HepG2 (cell line): ENCODE results near the gene ELP5. TPM values are rescaled to one million over a fixed set of nuclear protein-coding genes. Genes with fewer than 3 reads are reported as not detected.
A peak's percentile ranks its signal among the peaks of the same experiment; 100 is the strongest.

Source experiments
- CBFB ChIP-seq: sonication (generic); formaldehyde crosslinking; IDR thresholded peaks from 2 replicates; pipeline ENCODE4 v1.4.0; 2020; ENCODE audit warnings: missing genetic modification reagents
- ERF ChIP-seq: IDR thresholded peaks from 2 replicates; pipeline ENCODE4 v1.6.1; 2018; ENCODE audit warnings: missing biosample characterization, missing genetic modification reagents
- HDAC2 ChIP-seq: sonication (generic); formaldehyde crosslinking; IDR thresholded peaks from 2 replicates; pipeline ENCODE4 v1.4.0; 2020; ENCODE audit warnings: missing genetic modification reagents
- MAFK ChIP-seq, 2 experiments: IDR thresholded peaks in 1 of 2; conservative IDR thresholded peaks in 1 of 2; 2 replicates each; pipeline ENCODE4 v1.6.1; 2011; ENCODE audit warnings: improper control_type of control experiment in 2 of 2, low read length in 2 of 2
- SRY ChIP-seq: sonication (generic); formaldehyde crosslinking; IDR thresholded peaks from 2 replicates; pipeline ENCODE4 v1.8.0; 2022; ENCODE audit warnings: mild to moderate bottlenecking, missing genetic modification reagents
- ZFP1 ChIP-seq: IDR thresholded peaks from 2 replicates; pipeline ENCODE4 v1.6.1; 2016
- ZKSCAN5 ChIP-seq: sonication (generic); formaldehyde crosslinking; IDR thresholded peaks from 2 replicates; pipeline ENCODE4 v1.5.1; 2020; ENCODE audit warnings: mild to moderate bottlenecking, missing genetic modification reagents
- ZNF121 ChIP-seq: sonication (generic); formaldehyde crosslinking; IDR thresholded peaks from 2 replicates; pipeline ENCODE4 v1.5.0; 2020; ENCODE audit warnings: mild to moderate bottlenecking, missing genetic modification reagents
- ZNF431 ChIP-seq: sonication (generic); formaldehyde crosslinking; IDR thresholded peaks from 2 replicates; pipeline ENCODE4 v1.9.0; 2022; ENCODE audit warnings: missing genetic modification reagents, low read depth, mild to moderate bottlenecking, borderline replicate concordance
- ZNF607 ChIP-seq: sonication (generic); formaldehyde crosslinking; IDR thresholded peaks from 2 replicates; pipeline ENCODE4 v1.5.1; 2020; ENCODE audit warnings: missing genetic modification reagents, mild to moderate bottlenecking, borderline replicate concordance
- polyA plus RNA-seq, 8 experiments: library from polyadenylated mRNA; depleted of rRNA in 3 of 8; stranded (reverse) in 7 of 8; unstranded in 1 of 8; fragments of >200 nt; fragmentation: Illumina TruSeq in 4 of 8; extraction: Trizol in 4 of 8; gene quantifications; 2 replicates each; pipeline versions ENCODE4 v1.2.1 to v1.2.3, GENCODE V29; 2011 to 2016; ENCODE audit warnings: low read depth in 4 of 8, missing spikeins in 1 of 8, mixed read lengths in 1 of 8; ENCODE audit not compliant: insufficient read depth in 1 of 8
- total RNA-seq, 5 experiments: library from RNA; depleted of rRNA; stranded (reverse); fragments of >200 nt; fragmentation: Illumina TruSeq; extraction: Trizol; gene quantifications; 2 replicates each; pipeline ENCODE4 v1.2.3, GENCODE V29; 2016; ENCODE audit warnings: low read depth in 1 of 5
- TF ChIP-seq, protein P1 (sequence below): IDR thresholded peaks from 2 replicates; pipeline ENCODE4 v1.6.1; 2016; ENCODE audit warnings: low read depth, missing genetic modification reagents, missing compliant biosample characterization
- TF ChIP-seq, protein P2 (sequence below): IDR thresholded peaks from 2 replicates; pipeline ENCODE4 v1.6.1; 2016; ENCODE audit warnings: missing biosample characterization, missing genetic modification reagents, low read depth
- TF ChIP-seq, protein P3 (sequence below): sonication (generic); formaldehyde crosslinking; IDR thresholded peaks from 2 replicates; pipeline ENCODE4 v1.8.0; 2022; ENCODE audit warnings: missing genetic modification reagents, mild to moderate bottlenecking, borderline replicate concordance
- TF ChIP-seq, protein P4 (sequence below): sonication (generic); formaldehyde crosslinking; IDR thresholded peaks from 2 replicates; pipeline ENCODE4 v1.5.0; 2020; ENCODE audit warnings: mild to moderate bottlenecking, missing genetic modification reagents
- TF ChIP-seq, protein P5 (sequence below): sonication (generic); formaldehyde crosslinking; IDR thresholded peaks from 2 replicates; pipeline ENCODE4 v1.5.0; 2020; ENCODE audit warnings: mild to moderate bottlenecking, missing genetic modification reagents

ELP5 gene
- total and polyA plus RNA-seq, 2 of the 13 experiments (the other 11 are each of a cell fraction or from before 2014, with no cell fraction given) = 67.6 to 69.8 TPM

DNA sequence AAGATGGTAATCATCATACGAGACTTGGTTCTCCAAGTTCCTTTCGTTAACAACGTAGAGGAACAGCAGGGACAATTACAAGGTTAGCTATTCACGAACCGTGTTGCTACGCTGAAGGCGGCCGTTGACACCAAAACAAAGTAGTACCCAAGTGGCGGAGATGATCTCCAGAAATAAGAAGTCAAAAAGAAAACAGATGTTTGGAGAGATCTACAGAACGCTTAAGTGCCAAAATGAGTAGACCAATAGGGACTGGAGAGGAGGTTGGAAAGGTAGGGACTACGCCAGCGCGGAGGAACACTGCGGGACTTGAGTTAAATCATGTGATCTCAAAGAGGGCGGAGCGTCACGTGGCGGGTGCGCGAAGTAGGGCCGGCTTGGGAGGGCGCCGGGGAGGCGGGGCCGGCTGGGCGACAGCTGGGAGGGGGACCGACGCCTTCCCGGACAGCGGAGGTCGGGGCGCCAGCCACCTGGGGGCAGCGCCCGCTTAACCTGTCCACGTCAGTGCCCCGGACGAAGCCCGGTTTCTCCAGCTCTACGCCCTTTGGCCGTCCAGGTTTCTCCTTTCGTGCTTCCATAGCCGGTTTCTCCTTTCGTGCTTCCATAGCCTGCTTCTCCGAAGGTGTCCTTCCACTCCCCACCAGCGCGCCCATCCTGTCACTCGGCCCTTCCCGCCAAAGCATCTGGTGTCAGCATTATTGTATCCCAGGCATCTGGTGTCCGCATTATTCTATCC, 9.1 kb upstream of the ELP5 start (continued):
- TF ChIP-seq, protein P1, sequence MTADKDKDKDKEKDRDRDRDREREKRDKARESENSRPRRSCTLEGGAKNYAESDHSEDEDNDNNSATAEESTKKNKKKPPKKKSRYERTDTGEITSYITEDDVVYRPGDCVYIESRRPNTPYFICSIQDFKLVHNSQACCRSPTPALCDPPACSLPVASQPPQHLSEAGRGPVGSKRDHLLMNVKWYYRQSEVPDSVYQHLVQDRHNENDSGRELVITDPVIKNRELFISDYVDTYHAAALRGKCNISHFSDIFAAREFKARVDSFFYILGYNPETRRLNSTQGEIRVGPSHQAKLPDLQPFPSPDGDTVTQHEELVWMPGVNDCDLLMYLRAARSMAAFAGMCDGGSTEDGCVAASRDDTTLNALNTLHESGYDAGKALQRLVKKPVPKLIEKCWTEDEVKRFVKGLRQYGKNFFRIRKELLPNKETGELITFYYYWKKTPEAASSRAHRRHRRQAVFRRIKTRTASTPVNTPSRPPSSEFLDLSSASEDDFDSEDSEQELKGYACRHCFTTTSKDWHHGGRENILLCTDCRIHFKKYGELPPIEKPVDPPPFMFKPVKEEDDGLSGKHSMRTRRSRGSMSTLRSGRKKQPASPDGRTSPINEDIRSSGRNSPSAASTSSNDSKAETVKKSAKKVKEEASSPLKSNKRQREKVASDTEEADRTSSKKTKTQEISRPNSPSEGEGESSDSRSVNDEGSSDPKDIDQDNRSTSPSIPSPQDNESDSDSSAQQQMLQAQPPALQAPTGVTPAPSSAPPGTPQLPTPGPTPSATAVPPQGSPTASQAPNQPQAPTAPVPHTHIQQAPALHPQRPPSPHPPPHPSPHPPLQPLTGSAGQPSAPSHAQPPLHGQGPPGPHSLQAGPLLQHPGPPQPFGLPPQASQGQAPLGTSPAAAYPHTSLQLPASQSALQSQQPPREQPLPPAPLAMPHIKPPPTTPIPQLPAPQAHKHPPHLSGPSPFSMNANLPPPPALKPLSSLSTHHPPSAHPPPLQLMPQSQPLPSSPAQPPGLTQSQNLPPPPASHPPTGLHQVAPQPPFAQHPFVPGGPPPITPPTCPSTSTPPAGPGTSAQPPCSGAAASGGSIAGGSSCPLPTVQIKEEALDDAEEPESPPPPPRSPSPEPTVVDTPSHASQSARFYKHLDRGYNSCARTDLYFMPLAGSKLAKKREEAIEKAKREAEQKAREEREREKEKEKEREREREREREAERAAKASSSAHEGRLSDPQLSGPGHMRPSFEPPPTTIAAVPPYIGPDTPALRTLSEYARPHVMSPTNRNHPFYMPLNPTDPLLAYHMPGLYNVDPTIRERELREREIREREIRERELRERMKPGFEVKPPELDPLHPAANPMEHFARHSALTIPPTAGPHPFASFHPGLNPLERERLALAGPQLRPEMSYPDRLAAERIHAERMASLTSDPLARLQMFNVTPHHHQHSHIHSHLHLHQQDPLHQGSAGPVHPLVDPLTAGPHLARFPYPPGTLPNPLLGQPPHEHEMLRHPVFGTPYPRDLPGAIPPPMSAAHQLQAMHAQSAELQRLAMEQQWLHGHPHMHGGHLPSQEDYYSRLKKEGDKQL (CRISPR knock-in tag) = 0 out of 2 replicates have a peak, but pooled peaks have one; percentile 48
- peak; percentile 76 for TF ChIP-seq CBFB (CRISPR knock-in tag)
- peak; percentile 52; the same call in 1 of the 2 replicates for TF ChIP-seq SRY (CRISPR knock-in tag)
- no peak for TF ChIP-seq ZNF607 (CRISPR knock-in tag)
- peak; percentile 60 for TF ChIP-seq ERF (CRISPR knock-in tag)
- TF ChIP-seq, protein P2, sequence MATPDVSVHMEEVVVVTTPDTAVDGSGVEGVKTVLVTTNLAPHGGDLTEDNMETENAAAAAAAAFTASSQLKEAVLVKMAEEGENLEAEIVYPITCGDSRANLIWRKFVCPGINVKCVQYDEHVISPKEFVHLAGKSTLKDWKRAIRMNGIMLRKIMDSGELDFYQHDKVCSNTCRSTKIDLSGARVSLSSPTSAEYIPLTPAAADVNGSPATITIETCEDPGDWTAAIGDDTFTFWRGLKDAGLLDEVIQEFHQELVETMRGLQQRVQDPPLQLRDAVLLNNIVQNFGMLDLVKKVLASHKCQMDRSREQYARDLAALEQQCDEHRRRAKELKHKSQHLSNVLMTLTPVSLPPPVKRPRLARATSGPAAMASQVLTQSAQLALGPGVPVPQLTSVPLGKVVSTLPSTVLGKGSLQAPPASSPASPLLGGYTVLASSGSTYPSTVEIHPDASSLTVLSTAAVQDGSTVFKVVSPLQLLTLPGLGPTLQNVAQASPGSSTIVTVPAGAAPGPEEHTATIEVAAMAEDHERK = peak; percentile 77
- TF ChIP-seq, protein P3, sequence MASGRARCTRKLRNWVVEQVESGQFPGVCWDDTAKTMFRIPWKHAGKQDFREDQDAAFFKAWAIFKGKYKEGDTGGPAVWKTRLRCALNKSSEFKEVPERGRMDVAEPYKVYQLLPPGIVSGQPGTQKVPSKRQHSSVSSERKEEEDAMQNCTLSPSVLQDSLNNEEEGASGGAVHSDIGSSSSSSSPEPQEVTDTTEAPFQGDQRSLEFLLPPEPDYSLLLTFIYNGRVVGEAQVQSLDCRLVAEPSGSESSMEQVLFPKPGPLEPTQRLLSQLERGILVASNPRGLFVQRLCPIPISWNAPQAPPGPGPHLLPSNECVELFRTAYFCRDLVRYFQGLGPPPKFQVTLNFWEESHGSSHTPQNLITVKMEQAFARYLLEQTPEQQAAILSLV (CRISPR knock-in tag) = peak; percentile 83
- peak; percentile 58; the same call in 1 of the 2 replicates for TF ChIP-seq ZFP1 (CRISPR knock-in tag)
- TF ChIP-seq ZNF431 (CRISPR knock-in tag) = 0 out of 2 replicates have a peak, but pooled peaks have one; percentile 51
- TF ChIP-seq HDAC2 (CRISPR knock-in tag) = peak; percentile 71
- no peak for TF ChIP-seq ZKSCAN5 (CRISPR knock-in tag)
- TF ChIP-seq, protein P4, sequence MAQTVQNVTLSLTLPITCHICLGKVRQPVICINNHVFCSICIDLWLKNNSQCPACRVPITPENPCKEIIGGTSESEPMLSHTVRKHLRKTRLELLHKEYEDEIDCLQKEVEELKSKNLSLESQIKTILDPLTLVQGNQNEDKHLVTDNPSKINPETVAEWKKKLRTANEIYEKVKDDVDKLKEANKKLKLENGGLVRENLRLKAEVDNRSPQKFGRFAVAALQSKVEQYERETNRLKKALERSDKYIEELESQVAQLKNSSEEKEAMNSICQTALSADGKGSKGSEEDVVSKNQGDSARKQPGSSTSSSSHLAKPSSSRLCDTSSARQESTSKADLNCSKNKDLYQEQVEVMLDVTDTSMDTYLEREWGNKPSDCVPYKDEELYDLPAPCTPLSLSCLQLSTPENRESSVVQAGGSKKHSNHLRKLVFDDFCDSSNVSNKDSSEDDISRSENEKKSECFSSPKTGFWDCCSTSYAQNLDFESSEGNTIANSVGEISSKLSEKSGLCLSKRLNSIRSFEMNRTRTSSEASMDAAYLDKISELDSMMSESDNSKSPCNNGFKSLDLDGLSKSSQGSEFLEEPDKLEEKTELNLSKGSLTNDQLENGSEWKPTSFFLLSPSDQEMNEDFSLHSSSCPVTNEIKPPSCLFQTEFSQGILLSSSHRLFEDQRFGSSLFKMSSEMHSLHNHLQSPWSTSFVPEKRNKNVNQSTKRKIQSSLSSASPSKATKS = no peak; the same call in 1 of the 2 replicates
- peak in 1 of 2 experiments; percentile 42; a peak in 1 of 4 replicates for TF ChIP-seq MAFK (conservative IDR thresholded peaks at IDR 0.05 in 1 of 2, IDR thresholded peaks at IDR 0.05 in 1 of 2; ENCODE audit: low read length in 2 of 2)
- TF ChIP-seq ZNF121 (CRISPR knock-in tag) = peak; percentile 33; the same call in 1 of the 2 replicates
- TF ChIP-seq, protein P5, sequence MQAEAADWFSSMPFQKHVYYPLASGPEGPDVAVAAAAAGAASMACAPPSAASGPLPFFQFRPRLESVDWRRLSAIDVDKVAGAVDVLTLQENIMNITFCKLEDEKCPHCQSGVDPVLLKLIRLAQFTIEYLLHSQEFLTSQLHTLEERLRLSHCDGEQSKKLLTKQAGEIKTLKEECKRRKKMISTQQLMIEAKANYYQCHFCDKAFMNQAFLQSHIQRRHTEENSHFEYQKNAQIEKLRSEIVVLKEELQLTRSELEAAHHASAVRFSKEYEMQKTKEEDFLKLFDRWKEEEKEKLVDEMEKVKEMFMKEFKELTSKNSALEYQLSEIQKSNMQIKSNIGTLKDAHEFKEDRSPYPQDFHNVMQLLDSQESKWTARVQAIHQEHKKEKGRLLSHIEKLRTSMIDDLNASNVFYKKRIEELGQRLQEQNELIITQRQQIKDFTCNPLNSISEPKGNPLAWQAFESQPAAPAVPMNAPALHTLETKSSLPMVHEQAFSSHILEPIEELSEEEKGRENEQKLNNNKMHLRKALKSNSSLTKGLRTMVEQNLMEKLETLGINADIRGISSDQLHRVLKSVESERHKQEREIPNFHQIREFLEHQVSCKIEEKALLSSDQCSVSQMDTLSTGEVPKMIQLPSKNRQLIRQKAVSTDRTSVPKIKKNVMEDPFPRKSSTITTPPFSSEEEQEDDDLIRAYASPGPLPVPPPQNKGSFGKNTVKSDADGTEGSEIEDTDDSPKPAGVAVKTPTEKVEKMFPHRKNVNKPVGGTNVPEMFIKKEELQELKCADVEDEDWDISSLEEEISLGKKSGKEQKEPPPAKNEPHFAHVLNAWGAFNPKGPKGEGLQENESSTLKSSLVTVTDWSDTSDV (CRISPR knock-in tag) = 0 out of 2 replicates have a peak, but pooled peaks have one; percentile 43
